ENCODE data around the gene DLX2.

DNA sequence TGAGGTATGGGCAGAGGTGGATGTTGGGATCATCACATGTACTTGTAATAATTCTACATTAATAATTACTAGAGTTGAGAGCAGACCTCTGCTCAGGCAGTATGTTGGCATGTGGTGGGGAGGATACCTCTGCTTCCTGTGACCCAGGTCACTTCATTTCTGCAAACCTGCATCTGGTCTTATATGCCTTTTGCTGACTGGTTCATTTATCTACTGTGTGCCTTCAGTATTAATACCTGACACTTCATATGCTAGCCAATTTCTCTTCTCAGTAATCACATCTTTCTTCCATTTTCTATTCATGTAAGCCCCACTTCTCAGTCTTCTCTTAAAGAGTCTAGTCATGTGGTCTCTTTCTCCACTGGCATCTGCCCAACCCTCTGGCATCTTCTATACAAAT lies 41.1 kb upstream of the DLX2 start:
- TF ChIP-seq GATA3 (IDR thresholded peaks at IDR 0.05; ENCODE audit: low read depth, low read length), result no peak
- no peak for TF ChIP-seq GATA2 (IDR thresholded peaks at IDR 0.05; ENCODE audit: low read depth, low read length)

Measured in SH-SY5Y (cell line).